AG08396 (cell line): ENCODE results near the gene RHOA.
"Not testable (repeated sequence)": the region's sequence is repeated elsewhere in the genome, so short reads cannot be mapped to it uniquely, and the experiment has no call there.

Experiments
- DNase-seq: peaks from one replicate; pipeline ENCODE4 v3.0.0; 2012; ENCODE audit warnings: low spot score, mixed read lengths

RHOA gene

GRCh38 chr3:49362561-49362960 is 49.2 kb downstream of the RHOA start:
- no peak for DNase-seq

DNA sequence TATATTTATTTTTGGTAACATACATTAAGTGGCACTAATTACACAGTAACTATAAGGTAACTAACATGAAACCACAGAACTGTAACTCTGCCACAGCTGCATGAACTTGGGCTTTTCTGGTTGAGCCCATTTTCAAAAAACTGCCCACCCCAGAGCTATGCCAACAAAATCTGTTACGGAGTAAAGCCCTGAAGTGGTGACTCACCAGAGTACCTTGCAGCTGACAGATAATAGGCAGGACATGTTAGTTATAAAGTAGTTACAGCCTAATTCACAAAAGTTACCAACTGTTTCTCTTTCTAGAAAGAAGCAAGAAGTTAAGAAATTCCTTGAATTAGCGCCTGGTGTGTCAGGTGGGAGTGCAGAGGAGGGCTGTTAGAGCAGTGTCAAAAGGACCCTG is 52.2 kb downstream of the RHOA start:
- DNase-seq: no peak

GRCh38 chr3:49358884-49359225 is 52.9 kb downstream of the RHOA start:
- DNase-seq: no peak

DNA sequence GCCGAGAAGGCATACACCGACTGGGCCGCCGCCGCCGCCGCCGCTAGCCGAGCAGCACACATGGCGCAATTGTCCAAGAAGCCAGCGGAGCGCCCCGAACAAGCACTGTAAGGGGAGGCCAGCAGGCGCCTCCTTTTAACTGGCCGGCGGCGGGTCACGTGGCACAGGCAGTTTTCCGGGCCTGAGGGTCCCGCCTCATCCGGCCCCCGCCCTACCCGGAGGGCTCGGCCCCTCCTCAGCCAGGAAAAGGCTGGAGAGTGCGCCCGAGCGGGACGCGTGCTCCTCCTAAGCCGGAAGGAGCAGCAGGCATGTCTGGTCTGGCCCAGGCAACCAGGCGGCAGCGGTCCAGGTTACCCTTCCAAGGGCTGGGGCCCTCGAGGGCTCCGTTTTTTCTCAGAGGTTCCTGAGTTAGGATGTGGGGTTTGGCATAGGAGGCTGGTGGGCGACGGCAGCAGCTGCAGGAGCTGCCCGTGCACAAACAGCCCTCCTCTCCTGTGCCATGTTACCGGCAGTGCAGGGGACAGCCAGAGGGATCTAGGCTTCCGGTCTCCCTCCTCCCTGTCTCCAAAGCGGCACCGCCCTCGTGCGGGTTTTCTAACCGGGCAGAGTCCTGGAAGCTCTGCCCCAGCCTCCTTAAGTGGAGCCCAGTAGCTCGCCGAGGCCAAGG is 53.4 kb downstream of the RHOA start, which contains the start of gene GPX1:
Gene GPX1 (minus strand): TSS at position 137 of the 667 bp plus-strand sequence. CDS start 75 bp downstream, at position 62.
- peak; percentile 91 for DNase-seq

DNA sequence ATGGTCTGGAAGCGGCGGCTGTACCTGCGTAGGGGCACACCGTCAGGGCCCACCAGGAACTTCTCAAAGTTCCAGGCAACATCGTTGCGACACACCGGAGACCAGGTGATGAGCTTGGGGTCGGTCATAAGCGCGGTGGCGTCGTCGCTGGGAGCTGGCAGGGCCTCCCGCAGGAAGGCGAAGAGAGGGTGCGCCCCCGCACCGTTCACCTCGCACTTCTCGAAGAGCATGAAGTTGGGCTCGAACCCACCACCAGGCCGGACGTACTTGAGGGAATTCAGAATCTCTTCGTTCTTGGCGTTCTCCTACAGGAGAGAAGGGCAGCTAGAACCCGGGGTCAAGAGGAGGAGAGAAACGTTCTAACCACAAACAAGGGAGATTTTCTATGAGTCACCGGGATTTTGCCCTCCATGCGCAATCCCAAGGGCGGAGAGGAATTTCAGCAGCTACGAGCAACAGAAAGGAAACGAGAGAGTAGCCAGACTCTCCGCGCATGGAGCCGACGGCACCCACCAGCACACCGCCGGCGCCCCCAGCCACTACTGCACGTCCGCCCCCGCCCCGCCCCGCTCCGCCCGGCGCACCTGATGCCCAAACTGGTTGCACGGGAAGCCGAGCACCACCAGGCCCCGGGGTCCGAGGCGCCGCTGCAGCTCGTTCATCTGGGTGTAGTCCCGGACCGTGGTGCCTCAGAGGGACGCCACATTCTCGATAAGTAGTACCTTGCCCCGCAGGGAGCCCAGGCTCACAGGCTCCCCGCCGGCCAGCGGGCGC is 54.1 kb downstream of the RHOA start:
- peak; percentile 79 for DNase-seq

- DNase-seq: not testable (repeated sequence)
Observed at GRCh38 chr3:49357095-49357442, 54.7 kb downstream of the RHOA start.

DNA sequence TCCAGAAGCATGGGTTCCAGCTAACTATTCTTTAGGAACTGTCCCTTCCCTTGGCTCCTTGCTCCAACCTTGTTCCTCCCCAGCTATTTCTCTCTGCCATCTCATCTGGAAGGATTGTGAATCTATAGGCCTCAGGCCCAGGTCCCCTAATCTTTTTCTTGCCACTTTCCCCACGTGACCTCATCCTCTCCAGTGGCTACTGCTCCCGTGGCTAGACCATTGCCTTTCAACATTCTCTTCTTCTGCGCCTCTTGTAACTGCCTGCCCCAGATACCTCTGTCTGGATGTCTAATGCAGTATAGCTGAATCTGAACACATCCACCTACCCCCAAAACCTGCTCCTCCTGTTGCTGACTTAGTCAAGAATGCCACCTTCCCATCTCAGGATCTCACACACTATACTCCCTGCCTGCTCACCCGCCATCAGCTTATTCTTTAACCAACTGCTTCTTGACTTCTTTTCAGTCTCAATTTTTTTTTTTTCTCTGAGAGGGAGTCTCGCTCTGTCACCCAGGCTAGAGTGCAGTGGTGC is 58.8 kb downstream of the RHOA start:
- DNase-seq: no peak

DNA sequence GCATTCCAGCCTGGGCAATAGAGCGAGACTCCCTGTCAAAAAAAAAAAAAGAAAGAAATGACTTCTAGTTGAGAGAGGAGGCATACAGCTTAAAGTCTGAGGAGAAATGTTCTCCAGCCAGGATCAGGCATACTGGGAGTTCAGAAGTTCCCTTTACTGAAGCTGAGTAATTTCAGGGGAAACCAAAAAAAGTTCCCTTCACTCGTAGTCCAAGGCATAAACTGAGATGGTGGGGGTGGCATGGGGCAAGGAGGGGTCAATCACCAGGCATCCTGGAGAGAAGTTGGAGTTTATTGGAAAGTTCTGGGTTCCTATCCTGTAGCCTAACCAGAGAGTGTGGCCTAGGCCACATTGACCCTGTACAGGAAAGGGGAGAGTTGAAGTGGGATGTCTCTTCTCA is 59.5 kb downstream of the RHOA start:
- no peak for DNase-seq

DNA sequence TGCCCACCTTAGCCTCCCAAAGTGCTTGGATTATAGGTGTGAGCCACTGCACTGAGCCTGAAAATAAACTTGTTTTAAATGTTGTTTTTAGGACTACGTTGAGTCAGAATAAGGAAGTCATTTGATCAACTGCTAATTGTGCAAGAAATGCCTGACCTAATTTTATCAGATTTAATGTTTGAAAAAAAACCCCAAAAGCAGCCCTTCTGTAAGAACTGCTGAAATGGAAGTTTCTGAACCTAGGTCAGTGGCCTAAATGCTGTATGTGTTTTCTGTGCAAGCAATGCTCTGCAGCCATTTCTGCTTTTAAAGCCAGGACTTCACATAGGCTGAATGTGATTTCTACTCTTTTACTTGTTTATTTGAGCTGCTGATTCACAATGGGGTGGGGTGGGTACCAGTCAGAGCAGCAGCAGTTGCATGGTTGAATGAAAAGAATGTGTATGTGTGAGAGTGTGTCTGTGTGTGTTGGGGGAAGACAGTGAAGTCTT is 60.2 kb downstream of the RHOA start:
- DNase-seq: peak; percentile 78

- DNase-seq: no peak
Observed at GRCh38 chr3:49349348-49350114, 62.2 kb downstream of the RHOA start.

GRCh38 chr3:49348361-49348760 is 63.4 kb downstream of the RHOA start:
- DNase-seq: not testable (repeated sequence)

- DNase-seq: no peak
Observed at GRCh38 chr3:49346797-49347251, 65.0 kb downstream of the RHOA start.

DNA sequence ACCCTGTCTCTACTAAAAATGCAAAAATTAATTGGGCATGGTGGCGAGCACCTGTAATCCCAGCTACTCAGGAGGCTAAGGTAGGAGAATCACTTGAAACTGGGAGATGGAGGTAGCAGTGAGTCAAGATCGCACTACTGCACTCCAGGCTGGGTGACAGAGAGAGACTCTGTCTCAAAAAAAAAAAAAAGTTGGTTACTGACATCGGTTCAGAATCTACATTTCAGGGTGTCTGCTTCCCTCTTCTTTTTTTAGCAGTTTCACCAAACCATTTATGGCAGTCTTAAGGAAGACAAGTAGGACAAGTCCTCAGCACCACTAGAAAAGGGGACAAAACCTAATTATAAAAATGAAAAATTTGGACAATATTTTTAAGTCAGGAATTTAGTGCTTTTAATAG is 68.6 kb downstream of the RHOA start:
- no peak for DNase-seq

GRCh38 chr3:49341996-49342395 is 69.8 kb downstream of the RHOA start:
- no peak for DNase-seq

- peak; percentile 87 for DNase-seq
Observed at GRCh38 chr3:49339941-49340800, 71.6 kb downstream of the RHOA start, which contains the start of gene USP4. Gene USP4 (minus strand): TSS chr3:49340053. CDS start chr3:49340024, 29 bp downstream.

- no peak for DNase-seq
Observed at GRCh38 chr3:49339581-49339940, 72.2 kb downstream of the RHOA start.

DNA sequence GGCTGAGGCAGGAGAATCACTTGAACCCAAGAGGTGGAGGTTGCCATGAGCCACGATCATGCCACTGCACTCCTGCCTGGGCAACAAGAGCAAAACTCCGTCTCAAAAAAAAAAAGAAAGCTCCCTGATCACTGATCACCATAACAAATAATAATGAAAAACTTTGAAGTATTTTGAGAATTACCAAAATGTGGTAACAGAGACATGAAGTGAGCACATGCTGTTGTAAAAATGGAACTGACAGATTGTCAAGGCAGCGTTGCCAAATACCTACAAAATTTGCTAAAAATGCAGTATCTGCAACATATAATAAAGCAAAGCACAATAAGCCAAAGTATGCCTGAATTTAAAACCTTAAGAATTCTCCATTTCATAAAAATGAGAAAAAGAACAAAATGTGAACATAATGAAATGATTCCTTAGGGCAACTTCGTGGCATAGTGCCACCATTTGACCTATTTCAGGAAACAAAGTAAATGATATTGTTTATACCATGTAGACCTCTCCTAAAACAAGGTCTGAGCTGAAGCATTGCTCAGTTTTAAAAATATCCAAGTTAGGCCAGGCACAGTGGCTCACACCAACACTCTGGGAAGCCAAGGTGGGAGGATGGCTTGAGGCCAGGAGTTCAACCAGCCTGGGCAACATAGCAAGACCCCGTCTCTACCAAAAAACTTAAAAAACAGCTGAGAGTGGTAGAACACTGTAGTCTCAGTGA is 77.7 kb downstream of the RHOA start:
- DNase-seq: no peak

- no peak for DNase-seq
Observed at GRCh38 chr3:49333091-49333490, 78.7 kb downstream of the RHOA start.

DNA sequence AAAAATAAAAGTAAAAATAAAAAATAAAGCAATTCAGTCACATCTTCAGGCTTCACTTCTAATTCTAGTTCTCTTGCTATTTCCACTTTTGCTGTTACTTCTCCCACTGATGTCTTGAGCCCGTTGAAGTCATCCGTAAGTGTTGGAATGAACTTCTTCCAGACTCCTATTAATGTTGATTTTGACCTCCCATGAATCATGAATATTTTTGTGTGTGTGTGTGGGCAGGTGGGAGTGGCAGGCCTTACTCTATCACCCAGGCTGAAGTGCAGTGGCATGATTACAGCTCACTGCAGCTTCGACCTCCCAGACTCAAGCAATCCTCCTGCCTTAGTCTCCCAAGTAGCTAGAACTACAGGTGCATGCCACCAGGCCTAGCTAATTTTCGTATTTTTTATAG is 82.6 kb downstream of the RHOA start:
- no peak for DNase-seq

- DNase-seq: not testable (repeated sequence)
Observed at GRCh38 chr3:49328350-49328749, 83.4 kb downstream of the RHOA start.

GRCh38 chr3:49327485-49327884 is 84.3 kb downstream of the RHOA start:
- no peak for DNase-seq
